Occipital lobe (tissue), 2 donors: ENCODE data around the gene SLC6A16. TPM values are rescaled to one million over a fixed set of nuclear protein-coding genes. Genes with fewer than 3 reads are reported as not detected.
"Not testable (repeated sequence)": the region's sequence is repeated elsewhere in the genome, so short reads cannot be mapped to it uniquely, and the experiment has no call there.

ENCODE experiments used
- DNase-seq: peaks from one replicate; lab custom pipeline; 2025; lab: John Stamatoyannopoulos, UW
- total RNA-seq: library from RNA; depleted of rRNA; stranded (reverse); fragments of >200 nt; gene quantifications from one replicate; pipeline ENCODE4 v1.2.3, GENCODE V29; 2014

Gene SLC6A16
- total RNA-seq, 1 donor from 2014 or later: not detected

- no peak for DNase-seq
Measured at GRCh38 chr19:49344505-49345423, 19.8 kb upstream of the SLC6A16 start.

GRCh38 chr19:49343123-49343522 lies 18.1 kb upstream of the SLC6A16 start:
- DNase-seq: no peak

- no peak for DNase-seq
Measured at GRCh38 chr19:49342291-49342721, 17.3 kb upstream of the SLC6A16 start.

- DNase-seq: no peak
Measured at GRCh38 chr19:49340865-49341718, 16.1 kb upstream of the SLC6A16 start.

GRCh38 chr19:49340069-49340864 lies 15.3 kb upstream of the SLC6A16 start:
- no peak for DNase-seq

- DNase-seq: peak; percentile 67
Measured at GRCh38 chr19:49339301-49340068, 14.5 kb upstream of the SLC6A16 start.

GRCh38 chr19:49338691-49339300 lies 13.8 kb upstream of the SLC6A16 start:
- DNase-seq: peak; percentile 16

- no peak for DNase-seq
Measured at GRCh38 chr19:49338023-49338677, 13.2 kb upstream of the SLC6A16 start.

- DNase-seq: no peak
Measured at GRCh38 chr19:49337267-49338022, 12.5 kb upstream of the SLC6A16 start.

- DNase-seq: no peak
Measured at GRCh38 chr19:49336482-49337266, 11.7 kb upstream of the SLC6A16 start.

GRCh38 chr19:49335784-49336481 lies 10.9 kb upstream of the SLC6A16 start:
- DNase-seq: no peak

- no peak for DNase-seq
Measured at GRCh38 chr19:49335071-49335783, 10.2 kb upstream of the SLC6A16 start, which contains the start of gene CD37. Gene CD37 (plus strand): TSS chr19:49335406. CDS start chr19:49335541, 135 bp downstream.

GRCh38 chr19:49333811-49334288 lies 8.9 kb upstream of the SLC6A16 start:
- no peak for DNase-seq

GRCh38 chr19:49333418-49333805 lies 8.4 kb upstream of the SLC6A16 start:
- no peak for DNase-seq

GRCh38 chr19:49332691-49333417 lies 7.9 kb upstream of the SLC6A16 start:
- not testable (repeated sequence) for DNase-seq

- no peak for DNase-seq
Measured at GRCh38 chr19:49331616-49332055, 6.6 kb upstream of the SLC6A16 start.
